ENCODE data around the gene ARHGEF26.

Gene ARHGEF26

GRCh38 chr3:154224366-154224765 lies 103.2 kb downstream of the ARHGEF26 start:
- no peak for DNase-seq (ENCODE audit: extremely low read depth, low read depth)
- no peak for TF ChIP-seq CTCF (IDR thresholded peaks at IDR 0.05; ENCODE audit: low read depth, low read length, missing control alignments)
- no peak overlapping the region for H3K4me3 ChIP-seq (replicated peaks; ENCODE audit: low read depth, low read length)

- DNase-seq (ENCODE audit: extremely low read depth, low read depth) = no peak
- no peak overlapping the region for H3K4me3 ChIP-seq (replicated peaks; ENCODE audit: low read depth, low read length)
Measured at GRCh38 chr3:154224866-154225265, 103.7 kb downstream of the ARHGEF26 start.

GRCh38 chr3:154225536-154225935 lies 104.3 kb downstream of the ARHGEF26 start:
- DNase-seq (ENCODE audit: extremely low read depth, low read depth) = no peak
- no peak for TF ChIP-seq CTCF (IDR thresholded peaks at IDR 0.05; ENCODE audit: low read depth, low read length, missing control alignments)
- H3K4me3 ChIP-seq (replicated peaks; ENCODE audit: low read depth, low read length) = no peak overlapping the region

More at GRCh38 chr3:154224866-154225265, 103.7 kb downstream of the ARHGEF26 start:
- TF ChIP-seq CTCF (IDR thresholded peaks at IDR 0.05; ENCODE audit: low read depth, low read length, missing control alignments) = no peak

GRCh38 chr3:154227531-154227930 lies 106.3 kb downstream of the ARHGEF26 start:
- no peak for DNase-seq (ENCODE audit: extremely low read depth, low read depth)
- no peak for TF ChIP-seq CTCF (IDR thresholded peaks at IDR 0.05; ENCODE audit: low read depth, low read length, missing control alignments)
- H3K4me3 ChIP-seq (replicated peaks; ENCODE audit: low read depth, low read length) = no peak overlapping the region

GRCh38 chr3:154228561-154229216 lies 107.5 kb downstream of the ARHGEF26 start:
- no peak overlapping the region for H3K4me3 ChIP-seq (replicated peaks; ENCODE audit: low read depth, low read length)
- no peak for DNase-seq (ENCODE audit: extremely low read depth, low read depth)
- no peak for TF ChIP-seq CTCF (IDR thresholded peaks at IDR 0.05; ENCODE audit: low read depth, low read length, missing control alignments)

GRCh38 chr3:154229217-154229590 lies 108.0 kb downstream of the ARHGEF26 start:
- no peak for DNase-seq (ENCODE audit: extremely low read depth, low read depth)
- no peak for TF ChIP-seq CTCF (IDR thresholded peaks at IDR 0.05; ENCODE audit: low read depth, low read length, missing control alignments)

GRCh38 chr3:154235330-154235729 lies 114.1 kb downstream of the ARHGEF26 start:
- TF ChIP-seq CTCF (IDR thresholded peaks at IDR 0.05; ENCODE audit: low read depth, low read length, missing control alignments) = no peak

More at GRCh38 chr3:154229217-154229590, 108.0 kb downstream of the ARHGEF26 start:
- H3K4me3 ChIP-seq (replicated peaks; ENCODE audit: low read depth, low read length) = no peak overlapping the region

More at GRCh38 chr3:154235330-154235729, 114.1 kb downstream of the ARHGEF26 start:
- no peak overlapping the region for H3K4me3 ChIP-seq (replicated peaks; ENCODE audit: low read depth, low read length)
- no peak for DNase-seq (ENCODE audit: extremely low read depth, low read depth)

Data from HFF-Myc (cell line).